GM19438 (cell line): ENCODE data around the gene TSPAN5.
"Not testable (repeated sequence)": the region's sequence is repeated elsewhere in the genome, so short reads cannot be mapped to it uniquely, and the experiment has no call there.

Source experiments
- ATAC-seq: cut with Tn5 transposase; IDR thresholded peaks from one replicate; pipeline ENCODE4 v1.9.1; 2021; ENCODE audit warnings: low read depth; ENCODE audit not compliant: unreplicated experiment

TSPAN5 gene

GRCh38 chr4:98470366-98470765, 188.0 kb downstream of the TSPAN5 start:
- no peak for ATAC-seq

GRCh38 chr4:98469771-98470170, 188.6 kb downstream of the TSPAN5 start:
- no peak for ATAC-seq

DNA sequence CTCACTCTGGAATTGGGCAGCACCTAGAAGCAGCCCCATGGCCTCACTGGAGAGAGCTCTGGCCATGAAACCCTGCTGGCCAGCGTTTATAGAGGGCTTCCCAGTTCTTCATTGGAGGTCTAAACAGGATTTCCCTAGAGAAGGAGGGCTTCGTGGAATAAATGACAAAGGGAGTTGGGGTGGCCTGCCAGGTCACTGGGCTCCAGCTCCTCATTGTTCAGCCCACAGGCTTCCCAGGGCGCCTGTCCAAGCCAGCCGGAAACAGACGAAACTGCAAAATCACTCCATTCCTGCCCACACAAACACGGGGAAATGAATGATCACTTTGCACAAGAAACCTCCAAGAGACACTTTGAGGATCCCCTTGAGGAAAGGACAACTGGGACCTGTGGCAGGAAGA, 189.7 kb downstream of the TSPAN5 start:
- ATAC-seq = no peak

DNA sequence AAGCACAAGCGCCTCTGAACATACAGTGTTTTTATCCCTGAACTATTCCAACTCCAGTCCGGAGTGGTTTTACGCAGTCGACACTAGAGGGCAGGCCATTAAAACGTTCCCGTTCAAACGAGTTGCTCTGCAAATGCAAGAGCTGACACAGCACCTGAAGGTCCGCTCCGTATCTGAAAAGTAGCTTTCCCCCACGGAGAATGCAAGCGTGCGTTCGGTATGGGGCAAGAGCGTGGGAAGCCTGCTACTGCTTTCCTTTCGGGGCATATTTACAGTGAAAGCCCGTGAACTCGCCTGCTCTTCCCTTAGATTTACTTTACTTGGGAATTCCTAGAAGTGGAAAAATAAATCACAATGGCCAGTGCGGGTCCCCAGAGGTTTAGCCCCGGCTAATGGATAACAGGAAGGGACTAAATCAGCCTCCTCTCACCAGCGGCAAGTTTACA, 190.8 kb downstream of the TSPAN5 start:
- ATAC-seq = peak; percentile 95

- no peak for ATAC-seq
Measured at GRCh38 chr4:98466868-98467599, 191.4 kb downstream of the TSPAN5 start.

- no peak for ATAC-seq
Measured at GRCh38 chr4:98462487-98462886, 195.9 kb downstream of the TSPAN5 start.

DNA sequence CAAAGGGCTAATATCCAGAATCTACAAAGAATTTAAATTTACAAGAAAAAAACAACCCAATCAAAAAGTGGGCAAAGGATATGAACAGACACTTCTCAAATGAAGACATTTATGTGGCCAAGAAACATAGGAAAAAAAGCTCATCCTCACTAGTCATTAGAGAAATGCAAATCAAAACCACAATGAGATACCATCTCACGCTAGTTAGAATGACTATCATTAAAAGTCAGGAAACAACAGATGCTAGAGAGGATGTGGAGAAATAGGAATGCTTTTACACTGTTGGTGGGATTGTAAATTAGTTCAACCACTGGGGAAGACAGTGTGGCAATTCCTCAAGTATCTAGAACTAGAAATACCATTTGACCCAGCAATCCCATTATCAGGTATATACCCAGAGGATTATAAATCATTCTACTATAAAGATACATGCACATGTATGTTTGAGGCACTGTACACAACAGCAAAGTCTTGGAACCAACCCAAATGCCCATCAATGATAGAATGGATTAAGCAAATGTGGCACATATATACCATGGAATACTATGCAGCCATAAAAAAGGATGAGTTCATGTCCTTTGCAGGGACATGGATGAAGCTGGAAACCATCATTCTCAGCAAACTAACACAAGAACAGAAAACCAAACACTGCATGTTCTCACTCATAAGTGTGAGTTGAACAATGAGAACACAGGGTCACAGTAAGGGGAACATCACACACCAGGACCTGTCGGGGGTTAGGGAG, 197.1 kb downstream of the TSPAN5 start:
- not testable (repeated sequence) for ATAC-seq

DNA sequence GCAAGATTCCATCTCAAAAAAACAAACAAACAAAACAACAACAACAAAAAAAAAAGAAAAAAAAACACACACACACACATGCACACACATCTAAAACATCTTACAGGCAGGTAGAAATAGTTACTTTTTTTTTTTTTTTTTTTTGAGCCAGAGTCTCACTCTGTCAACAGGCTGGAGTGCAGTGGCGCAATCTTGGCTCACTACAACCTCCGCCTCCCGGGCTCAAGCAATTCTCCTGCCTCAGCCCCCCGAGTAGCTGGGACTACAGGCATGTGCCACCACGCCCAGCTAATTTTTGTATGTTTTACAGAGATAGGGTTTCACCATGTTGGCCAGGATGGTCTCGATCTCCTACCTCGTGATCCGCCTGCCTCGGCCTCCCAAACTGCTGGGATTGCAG, 201.0 kb downstream of the TSPAN5 start:
- ATAC-seq = not testable (repeated sequence)

DNA sequence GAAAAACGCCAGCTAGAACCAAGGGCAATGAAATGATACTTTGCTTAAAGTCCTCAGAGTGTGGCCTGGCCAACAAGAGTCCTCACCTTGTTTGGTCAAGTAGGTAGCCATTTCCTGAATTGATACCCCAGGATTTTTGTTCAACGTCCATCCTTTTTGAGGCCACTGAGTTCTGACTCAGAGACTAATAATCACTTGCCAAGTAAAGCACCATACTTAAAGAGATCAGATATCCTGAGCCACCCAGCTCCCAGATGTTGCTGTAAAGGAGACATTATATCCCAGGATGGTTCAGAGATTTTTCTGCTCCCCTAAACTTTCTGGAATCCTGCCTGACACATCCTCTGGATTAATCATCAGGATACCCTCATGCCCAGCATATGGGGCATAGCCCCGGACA, 206.3 kb downstream of the TSPAN5 start:
- no peak for ATAC-seq

- ATAC-seq = peak; percentile 28
Measured at GRCh38 chr4:98448908-98449307, 209.5 kb downstream of the TSPAN5 start.

DNA sequence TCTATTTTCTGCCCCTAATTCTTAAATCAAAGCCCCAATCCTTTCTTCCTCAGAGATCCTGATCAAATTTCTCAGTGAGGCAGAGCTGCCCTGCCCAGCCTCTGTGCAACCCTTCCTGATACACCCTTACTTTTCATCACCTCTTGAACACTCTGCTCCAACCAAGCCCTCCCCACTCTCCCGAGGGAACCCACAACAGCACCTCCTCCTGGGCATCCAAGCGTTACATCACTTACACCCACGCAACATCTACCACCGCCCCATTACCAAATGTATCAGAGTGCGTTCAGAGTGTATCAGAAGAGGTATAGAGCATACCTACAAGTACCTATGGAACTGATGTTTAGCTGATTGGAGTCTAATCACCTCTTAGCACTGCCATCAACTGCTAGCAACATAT, 210.8 kb downstream of the TSPAN5 start:
- no peak for ATAC-seq

DNA sequence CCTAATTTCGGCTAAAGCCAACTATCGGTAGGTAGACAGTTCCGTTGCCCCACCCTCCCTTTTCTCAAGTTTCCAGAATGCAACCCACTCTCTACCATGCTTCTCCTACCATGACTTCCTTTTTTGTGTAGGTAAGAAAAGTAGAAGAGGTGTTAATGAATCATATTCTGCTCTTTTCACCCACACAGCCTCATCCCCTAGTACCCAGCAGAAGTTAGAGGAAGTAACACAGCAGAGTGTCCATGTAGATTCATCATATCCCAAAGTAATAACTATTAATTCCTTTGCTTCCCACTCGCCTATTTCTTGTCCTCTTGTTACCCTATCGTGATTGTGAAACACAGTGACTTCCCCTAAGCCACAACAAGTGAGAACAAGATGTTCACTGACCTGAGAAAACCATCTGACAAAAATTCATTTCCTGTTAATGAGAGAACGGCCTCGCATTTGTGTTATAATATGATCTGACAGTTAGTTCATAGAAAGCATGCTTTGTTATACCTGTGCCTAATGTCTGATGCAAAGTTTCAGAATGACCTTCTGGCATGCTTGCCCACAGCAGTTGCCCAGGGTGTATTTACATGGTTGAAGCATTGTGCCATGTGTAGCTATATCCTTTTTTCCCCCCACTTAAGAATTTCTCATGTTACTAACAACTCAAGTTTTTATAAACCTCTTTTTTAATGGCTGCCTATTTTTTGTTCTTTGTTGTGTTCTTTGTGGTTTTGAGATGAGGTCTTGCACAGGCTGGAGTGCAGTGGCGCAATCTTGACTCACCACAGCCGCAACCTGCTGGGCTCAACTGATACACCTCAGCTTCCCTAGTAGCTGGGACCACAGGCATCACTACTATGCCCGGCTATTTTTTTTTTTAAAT, 211.7 kb downstream of the TSPAN5 start:
- ATAC-seq = peak; percentile 78

- no peak for ATAC-seq
Measured at GRCh38 chr4:98444371-98444770, 214.0 kb downstream of the TSPAN5 start.

GRCh38 chr4:98434816-98435215, 223.6 kb downstream of the TSPAN5 start:
- no peak for ATAC-seq

DNA sequence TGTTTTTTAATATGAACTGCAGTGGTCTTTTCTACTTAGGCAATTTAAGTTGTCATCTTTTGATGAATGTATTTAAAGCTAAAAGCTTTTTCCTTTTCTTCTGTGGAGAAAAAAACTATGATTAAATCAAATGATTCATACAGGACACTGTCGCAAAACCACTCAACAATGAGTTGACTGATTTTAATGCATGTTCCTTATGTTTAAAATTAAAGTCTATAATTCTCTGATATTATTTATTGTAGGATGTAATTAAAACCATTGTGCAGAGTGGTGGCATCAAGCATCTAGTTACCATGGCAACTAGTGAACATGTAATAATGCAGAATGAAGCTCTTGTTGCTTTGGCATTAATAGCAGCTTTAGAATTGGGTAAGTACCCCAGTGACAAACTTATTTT, 224.7 kb downstream of the TSPAN5 start:
- ATAC-seq = no peak

DNA sequence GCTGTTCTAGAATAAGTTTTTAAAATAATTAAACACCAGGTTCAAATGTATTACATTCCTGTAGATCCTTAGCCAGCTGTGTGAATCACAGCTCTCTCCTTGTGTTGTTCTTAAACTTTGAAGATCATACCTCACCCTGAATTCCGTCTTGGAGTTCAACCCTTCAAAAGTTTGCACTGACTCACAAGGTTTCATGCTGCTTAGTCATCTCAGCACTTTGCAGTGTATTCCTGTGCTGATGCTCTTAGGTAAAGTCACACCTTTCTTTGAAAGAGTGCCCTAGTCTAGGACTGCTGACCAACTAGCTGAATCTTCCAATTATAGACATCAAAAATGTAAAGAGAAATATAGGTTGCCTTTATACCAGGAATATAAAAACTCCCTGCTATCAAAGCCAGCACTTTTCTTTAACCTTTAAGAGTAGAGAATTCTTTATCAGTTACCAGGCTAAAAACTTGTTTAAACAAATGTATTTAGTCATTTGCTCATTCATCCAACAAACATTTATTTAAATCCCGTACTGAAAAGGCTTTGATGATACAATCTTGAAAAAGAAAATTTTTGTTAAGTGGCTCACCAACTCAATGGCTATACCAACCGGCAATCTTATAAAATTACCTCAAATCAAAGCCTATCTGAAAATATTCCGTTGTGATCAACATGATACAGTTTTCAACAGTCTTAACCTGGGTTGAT, 227.6 kb downstream of the TSPAN5 start:
- ATAC-seq = no peak

DNA sequence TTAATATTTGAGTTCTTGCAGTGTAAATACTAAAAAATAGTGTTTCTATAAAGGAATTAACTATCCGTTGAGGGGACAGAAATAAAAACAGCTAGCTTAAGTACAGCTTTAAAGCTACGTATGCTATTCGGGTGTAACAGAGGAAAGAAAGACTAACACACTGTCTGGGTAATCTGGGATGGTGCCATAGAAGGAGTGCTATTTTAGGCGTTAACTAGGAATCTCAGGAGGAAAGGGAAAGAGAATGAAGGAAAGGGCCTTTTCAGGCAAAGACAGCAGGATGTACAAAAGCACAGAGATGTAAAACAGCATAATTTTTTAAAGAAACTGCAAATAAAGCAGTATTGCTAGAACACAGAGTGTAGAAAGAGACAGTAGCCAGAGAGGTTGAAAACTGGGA, 235.4 kb downstream of the TSPAN5 start:
- no peak for ATAC-seq

DNA sequence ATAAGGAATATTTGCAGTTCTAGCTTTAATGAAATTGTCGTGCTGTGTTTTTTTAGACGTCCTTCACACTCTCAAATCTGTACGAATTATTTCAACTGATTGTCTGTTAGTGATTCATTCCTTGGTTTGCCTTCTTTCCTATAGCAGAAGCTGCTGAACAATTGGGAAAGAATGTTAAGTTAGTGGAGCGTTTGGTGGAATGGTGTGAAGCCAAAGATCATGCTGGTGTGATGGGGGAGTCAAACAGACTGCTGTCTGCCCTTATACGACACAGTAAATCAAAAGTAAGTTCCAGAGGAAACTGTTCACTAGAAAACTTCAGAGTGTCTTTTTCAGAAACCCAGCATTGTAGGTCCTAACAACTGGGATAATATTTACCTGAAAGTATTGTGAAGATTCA, 237.3 kb downstream of the TSPAN5 start:
- ATAC-seq = no peak
